ENCODE measurements around the gene OR52W1. TPM values are rescaled to one million over a fixed set of nuclear protein-coding genes. Genes with fewer than 3 reads are reported as not detected.

Gene OR52W1, protein sequence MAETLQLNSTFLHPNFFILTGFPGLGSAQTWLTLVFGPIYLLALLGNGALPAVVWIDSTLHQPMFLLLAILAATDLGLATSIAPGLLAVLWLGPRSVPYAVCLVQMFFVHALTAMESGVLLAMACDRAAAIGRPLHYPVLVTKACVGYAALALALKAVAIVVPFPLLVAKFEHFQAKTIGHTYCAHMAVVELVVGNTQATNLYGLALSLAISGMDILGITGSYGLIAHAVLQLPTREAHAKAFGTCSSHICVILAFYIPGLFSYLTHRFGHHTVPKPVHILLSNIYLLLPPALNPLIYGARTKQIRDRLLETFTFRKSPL
- total RNA-seq (2022; extraction: Qiagen RNA extraction; ENCODE audit: low read depth) = not detected in 5 replicates

DNA sequence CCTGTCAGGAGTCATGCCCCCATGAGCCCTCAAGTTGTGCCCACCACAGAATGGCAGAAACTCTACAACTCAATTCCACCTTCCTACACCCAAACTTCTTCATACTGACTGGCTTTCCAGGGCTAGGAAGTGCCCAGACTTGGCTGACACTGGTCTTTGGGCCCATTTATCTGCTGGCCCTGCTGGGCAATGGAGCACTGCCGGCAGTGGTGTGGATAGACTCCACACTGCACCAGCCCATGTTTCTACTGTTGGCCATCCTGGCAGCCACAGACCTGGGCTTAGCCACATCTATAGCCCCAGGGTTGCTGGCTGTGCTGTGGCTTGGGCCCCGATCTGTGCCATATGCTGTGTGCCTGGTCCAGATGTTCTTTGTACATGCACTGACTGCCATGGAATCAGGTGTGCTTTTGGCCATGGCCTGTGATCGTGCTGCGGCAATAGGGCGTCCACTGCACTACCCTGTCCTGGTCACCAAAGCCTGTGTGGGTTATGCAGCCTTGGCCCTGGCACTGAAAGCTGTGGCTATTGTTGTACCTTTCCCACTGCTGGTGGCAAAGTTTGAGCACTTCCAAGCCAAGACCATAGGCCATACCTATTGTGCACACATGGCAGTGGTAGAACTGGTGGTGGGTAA is at the start of gene OR52W1:
OR52W1 (plus strand) TSS at position 51 of the 637 bp plus-strand sequence; CDS start at position 51, 0 bp downstream.

DNA sequence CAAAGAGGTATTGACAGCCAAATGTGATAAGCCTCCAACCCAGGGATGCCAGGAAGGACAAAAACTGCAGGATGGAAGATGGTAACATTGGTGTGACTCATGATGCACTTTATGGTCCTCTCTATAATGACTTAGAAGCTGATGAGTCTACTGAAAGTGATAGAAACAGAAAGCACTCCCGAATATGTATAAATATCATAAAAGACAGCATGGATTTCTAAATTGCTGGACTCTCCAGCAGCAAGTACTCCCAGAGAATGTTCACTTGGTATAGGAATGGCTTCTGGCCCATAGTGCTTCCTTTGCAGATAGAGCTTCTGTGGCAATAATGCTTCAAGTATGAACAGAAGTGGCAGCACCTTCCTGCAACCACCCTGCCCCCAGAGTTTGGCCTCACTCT is 28.8 kb upstream of the OR52W1 start, which contains the start of gene OR52B2:
OR52B2 (minus strand) TSS at position 101 of the 400 bp plus-strand sequence; CDS start at position 101, 0 bp downstream.

DNA sequence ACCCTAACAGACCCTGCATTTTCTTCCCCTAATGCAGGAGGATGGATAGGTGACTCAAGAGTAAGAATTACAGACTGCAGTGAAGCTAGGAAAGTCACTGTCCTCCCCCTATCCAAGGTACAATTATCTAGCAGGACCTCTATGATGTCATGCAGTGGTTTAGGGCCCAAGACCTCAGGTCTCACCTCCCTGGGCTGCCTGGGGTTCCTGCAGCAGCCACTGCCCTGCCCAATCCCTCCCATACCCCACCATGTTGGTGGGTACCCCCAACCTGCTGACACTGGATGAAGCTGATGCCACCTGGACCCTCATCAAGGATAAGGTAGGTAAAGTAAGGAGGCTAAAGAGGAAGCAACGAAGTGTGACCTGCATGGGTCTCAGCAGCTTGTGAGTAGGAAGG is 6.3 kb downstream of the OR52W1 start, which contains the start of gene C11orf42:
C11orf42 (plus strand) TSS at position 192 of the 400 bp plus-strand sequence; CDS start at position 251, 59 bp downstream.

DNA sequence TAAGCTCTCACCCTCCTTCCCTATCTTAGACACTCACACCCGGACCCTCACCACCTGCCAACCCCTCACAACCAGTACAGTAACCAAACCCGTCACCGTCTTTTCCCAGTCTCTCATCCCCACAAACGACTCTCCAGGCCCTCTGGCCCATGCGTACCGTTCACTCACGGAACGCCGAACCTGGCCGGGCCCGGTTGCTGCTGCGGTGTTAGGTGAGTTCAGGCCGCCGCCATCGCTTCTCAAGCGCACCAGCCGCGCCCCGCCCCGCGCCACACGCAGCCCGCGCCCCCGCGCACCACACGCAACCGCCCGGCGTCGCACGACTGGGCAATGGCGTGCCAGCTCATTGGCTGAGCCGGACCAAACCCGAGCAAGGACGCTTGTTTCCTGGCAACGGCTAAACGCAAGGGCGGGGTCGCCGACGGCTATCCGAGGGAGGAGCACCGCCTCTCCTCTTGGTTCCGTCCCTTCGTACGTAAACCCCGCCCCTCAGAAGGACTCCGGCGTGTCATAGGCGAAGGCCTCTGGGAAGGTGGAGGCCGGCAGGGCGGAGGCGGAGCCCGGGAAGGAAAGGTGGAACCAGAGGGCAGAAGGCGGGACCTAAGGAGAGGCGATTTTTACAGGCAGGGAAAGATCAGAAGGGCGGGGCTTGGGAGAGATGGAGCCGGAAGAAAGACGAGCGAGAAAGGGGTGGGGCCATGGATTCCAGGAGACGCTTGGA is 35.5 kb downstream of the OR52W1 start, which contains the start of gene FHIP1B:
FHIP1B (minus strand) TSS at position 250 of the 721 bp plus-strand sequence. CDS start 10,120 bp downstream, outside the sequence.

DNA sequence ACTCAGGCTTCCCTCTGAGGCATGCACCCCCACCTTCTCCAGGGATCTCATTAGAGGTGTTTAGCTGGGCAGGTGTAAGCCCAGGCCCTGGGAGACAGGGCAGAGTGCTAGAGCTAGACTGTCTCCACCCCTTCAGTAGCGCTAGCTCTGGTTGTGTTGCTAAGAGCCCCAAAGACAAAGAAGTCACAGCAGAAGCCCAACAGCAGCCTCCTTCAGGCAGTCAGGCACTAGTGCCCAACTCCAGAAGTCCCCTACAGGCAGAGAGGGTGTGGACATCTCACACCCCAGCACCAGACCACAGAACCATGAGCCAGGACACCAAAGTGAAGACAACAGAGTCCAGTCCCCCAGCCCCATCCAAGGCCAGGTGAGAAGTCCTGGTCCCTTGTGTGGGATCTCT is 39.9 kb downstream of the OR52W1 start, which contains the start of gene CNGA4:
CNGA4 (plus strand) TSS at position 188 of the 400 bp plus-strand sequence; CDS start at position 306, 118 bp downstream.

Other genes starting within 250 kb of the OR52W1 start
- gene OR56A5, start 230.7 kb upstream of the OR52W1 start, total RNA-seq (2022; extraction: Qiagen RNA extraction; ENCODE audit: low read depth) = not detected in 5 replicates
- not detected in 5 replicates for gene OR52L1, start 212.2 kb upstream of the OR52W1 start, total RNA-seq (2022; extraction: Qiagen RNA extraction; ENCODE audit: low read depth)
- gene OR56A4, start 192.3 kb upstream of the OR52W1 start, total RNA-seq (2022; extraction: Qiagen RNA extraction; ENCODE audit: low read depth) = not detected in 5 replicates
- gene OR56A1, start 168.5 kb upstream of the OR52W1 start, total RNA-seq (2022; extraction: Qiagen RNA extraction; ENCODE audit: low read depth) = not detected in 5 replicates
- not detected in 5 replicates for gene OR56B4, start 91.5 kb upstream of the OR52W1 start, total RNA-seq (2022; extraction: Qiagen RNA extraction; ENCODE audit: low read depth)
- not detected in 5 replicates for gene OR52B2, start 28.9 kb upstream of the OR52W1 start, total RNA-seq (2022; extraction: Qiagen RNA extraction; ENCODE audit: low read depth)
- not detected in 5 replicates for gene C11orf42, start 6.3 kb downstream of the OR52W1 start, total RNA-seq (2022; extraction: Qiagen RNA extraction; ENCODE audit: low read depth)
- 15.1 to 19.4 TPM (median 16.2 TPM) in 5 replicates for gene FHIP1B, start 35.4 kb downstream of the OR52W1 start, total RNA-seq (2022; extraction: Qiagen RNA extraction; ENCODE audit: low read depth)
- 0.06 to 0.18 TPM in 2 of 5 replicates, not detected in the others for gene CNGA4, start 39.9 kb downstream of the OR52W1 start, total RNA-seq (2022; extraction: Qiagen RNA extraction; ENCODE audit: low read depth)
- not detected in 5 replicates for gene CCKBR, start 60.6 kb downstream of the OR52W1 start, total RNA-seq (2022; extraction: Qiagen RNA extraction; ENCODE audit: low read depth)
- gene CAVIN3, start 121.3 kb downstream of the OR52W1 start, total RNA-seq (2022; extraction: Qiagen RNA extraction; ENCODE audit: low read depth) = 24.9 to 33.9 TPM (median 27.9 TPM) in 5 replicates
- gene SMPD1, start 191.2 kb downstream of the OR52W1 start, total RNA-seq (2022; extraction: Qiagen RNA extraction; ENCODE audit: low read depth) = 9.9 to 12.3 TPM (median 11.3 TPM) in 5 replicates
- gene APBB1, start 219.9 kb downstream of the OR52W1 start, total RNA-seq (2022; extraction: Qiagen RNA extraction; ENCODE audit: low read depth) = 18.1 to 23.2 TPM (median 18.6 TPM) in 5 replicates
- gene HPX, start 241.8 kb downstream of the OR52W1 start, total RNA-seq (2022; extraction: Qiagen RNA extraction; ENCODE audit: low read depth) = 0.31 to 0.65 TPM (median 0.55 TPM) in 5 replicates